K562 (cell line): ENCODE results near the gene TANK. TPM values are rescaled to one million over a fixed set of nuclear protein-coding genes. Genes with fewer than 3 reads are reported as not detected.

Source experiments
- MAFF ChIP-seq: IDR thresholded peaks from 2 replicates; pipeline ENCODE4 v1.6.1; 2012; ENCODE audit warnings: low read length, improper control_type of control experiment
- MYC ChIP-seq, 2 experiments: fragments of 250-450 bp in 1 of 2; sonication (Bioruptor Pico) in 1 of 2; IDR thresholded peaks; 2 replicates each; pipeline versions ENCODE4 v1.5.1 to v1.6.1; 2012 to 2021; ENCODE audit warnings: low read depth in 2 of 2, borderline replicate concordance in 1 of 2, improper control_type of control experiment in 1 of 2, low read length in 1 of 2, mild to moderate bottlenecking in 1 of 2, moderate library complexity in 1 of 2
- NCOA4 ChIP-seq: fragments of 450-650 bp; IDR thresholded peaks from 2 replicates; pipeline ENCODE4 v1.6.1; 2018; ENCODE audit warnings: mild to moderate bottlenecking; ENCODE audit not compliant: partially characterized antibody
- NR2F6 ChIP-seq: fragments of 450-650 bp; formaldehyde crosslinking; IDR thresholded peaks from 2 replicates; pipeline ENCODE4 v1.4.0; 2020; ENCODE audit warnings: mild to moderate bottlenecking
- ZNF24 ChIP-seq: fragments of 450-650 bp; IDR thresholded peaks from 2 replicates; pipeline ENCODE4 v1.6.1; 2016
- ZNF277 ChIP-seq: fragments of 250-450 bp; sonication (Bioruptor Pico); IDR thresholded peaks from 2 replicates; pipeline ENCODE4 v1.8.0; 2022; ENCODE audit warnings: inconsistent platforms, mild to moderate bottlenecking, moderate library complexity, borderline replicate concordance
- ZNF347 ChIP-seq: fragments of 450-650 bp; formaldehyde crosslinking; IDR thresholded peaks from 2 replicates; pipeline ENCODE4 v1.4.0; 2020; ENCODE audit warnings: low read depth, mild to moderate bottlenecking, moderate library complexity
- ZNF695 ChIP-seq: fragments of 450-650 bp; formaldehyde crosslinking; IDR thresholded peaks from 2 replicates; pipeline ENCODE4 v1.4.0; 2020; ENCODE audit warnings: mild to moderate bottlenecking, moderate library complexity
- ZNF717 ChIP-seq: fragments of 250-450 bp; sonication (Bioruptor Pico); IDR thresholded peaks from 2 replicates; pipeline ENCODE4 v1.5.0; 2021
- polyA plus RNA-seq, 8 experiments: library from polyadenylated mRNA; depleted of rRNA in 4 of 8; stranded (reverse) in 5 of 8; unstranded in 3 of 8; fragments of >200 nt; fragmentation: Nextera tagmentation in 2 of 8; fragmentation: Illumina TruSeq in 1 of 8; extraction: Ambion mirVana in 2 of 8; extraction: Trizol in 1 of 8; gene quantifications; 2 replicates each; pipeline versions ENCODE4 v1.2.1 to v1.2.3, GENCODE V29; 2011 to 2014; ENCODE audit warnings: inconsistent platforms in 1 of 8, missing spikeins in 1 of 8
- total RNA-seq, 7 experiments: library from RNA; depleted of rRNA in 6 of 7; stranded (reverse); fragments of >200 nt in 6 of 7; fragmentation: Illumina TruSeq in 2 of 7; extraction: Trizol in 2 of 7; gene quantifications; 2 replicates each; pipeline versions ENCODE4 v1.2.1 to v1.2.3, GENCODE V29; 2011 to 2021; ENCODE audit warnings: low replicate concordance in 1 of 7
- TF ChIP-seq, protein P1 (sequence below): fragments of 450-650 bp; IDR thresholded peaks from one replicate; pipeline ENCODE4 v1.6.1; 2018; ENCODE audit warnings: mild to moderate bottlenecking, moderate library complexity; ENCODE audit not compliant: partially characterized antibody
- TF ChIP-seq, protein P2 (sequence below): sonication (generic); formaldehyde crosslinking; IDR thresholded peaks from 2 replicates; pipeline ENCODE4 v1.4.0; 2020; ENCODE audit warnings: mild to moderate bottlenecking, missing genetic modification reagents
- TF ChIP-seq, protein P3 (sequence below): fragments of 450-650 bp; IDR thresholded peaks from 2 replicates; pipeline ENCODE4 v1.6.1; 2016

Gene TANK
- total and polyA plus RNA-seq, 9 of the 15 experiments (the other 6 are each of a cell fraction or from before 2014, with no cell fraction given), result 43.0 to 91.5 (median 54.4) TPM

DNA sequence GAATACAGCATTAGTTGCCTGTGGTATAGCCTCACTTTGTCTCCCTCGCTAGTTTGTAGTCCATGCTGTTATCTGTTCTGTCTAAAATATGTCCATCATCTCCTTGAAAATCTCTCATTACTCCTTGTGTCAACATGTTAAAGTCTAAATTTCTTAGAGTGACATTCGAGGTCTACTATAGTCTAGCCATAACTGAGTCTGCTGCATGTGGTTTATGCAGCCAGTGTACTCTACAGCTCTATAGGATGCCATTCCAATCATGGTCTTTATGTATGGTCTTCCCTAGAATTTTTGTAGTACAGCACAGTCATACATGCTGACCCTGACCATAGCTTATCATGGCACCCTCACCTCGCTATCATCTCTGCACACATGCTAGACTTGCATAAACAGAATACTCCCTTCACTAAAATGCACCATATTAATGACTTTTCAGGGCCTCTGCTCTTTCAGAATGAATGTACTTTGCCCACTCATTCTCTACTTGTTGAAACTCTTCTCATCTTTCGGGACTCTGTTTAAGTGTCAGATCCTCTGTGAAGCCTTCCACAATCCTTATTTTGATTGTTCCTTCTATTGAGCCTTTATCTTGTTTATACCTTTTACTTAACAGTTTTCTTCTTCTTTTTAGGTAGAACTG lies 12.8 kb downstream of the TANK start (continued):
- TF ChIP-seq ZNF277 (CRISPR knock-in tag) (no peak), MYC (IDR thresholded peaks at IDR 0.05; ENCODE audit: low read depth, low read length) (peak; percentile 37; the same call in 1 of the 2 replicates), MYC (CRISPR knock-in tag; IDR thresholded peaks at IDR 0.05; ENCODE audit: borderline replicate concordance, low read depth) (no peak), ZNF717 (CRISPR knock-in tag) (no peak), ZNF24 (peak; percentile 30; the same call in 1 of the 2 replicates), NR2F6 (CRISPR knock-in tag) (no peak), ZNF347 (CRISPR knock-in tag) (no peak), NCOA4 (no peak), ZNF695 (CRISPR knock-in tag) (no peak), MAFF (peak; percentile 72)
- TF ChIP-seq, protein P1, sequence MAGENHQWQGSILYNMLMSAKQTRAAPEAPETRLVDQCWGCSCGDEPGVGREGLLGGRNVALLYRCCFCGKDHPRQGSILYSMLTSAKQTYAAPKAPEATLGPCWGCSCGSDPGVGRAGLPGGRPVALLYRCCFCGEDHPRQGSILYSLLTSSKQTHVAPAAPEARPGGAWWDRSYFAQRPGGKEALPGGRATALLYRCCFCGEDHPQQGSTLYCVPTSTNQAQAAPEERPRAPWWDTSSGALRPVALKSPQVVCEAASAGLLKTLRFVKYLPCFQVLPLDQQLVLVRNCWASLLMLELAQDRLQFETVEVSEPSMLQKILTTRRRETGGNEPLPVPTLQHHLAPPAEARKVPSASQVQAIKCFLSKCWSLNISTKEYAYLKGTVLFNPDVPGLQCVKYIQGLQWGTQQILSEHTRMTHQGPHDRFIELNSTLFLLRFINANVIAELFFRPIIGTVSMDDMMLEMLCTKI, result no peak
- TF ChIP-seq, protein P2, sequence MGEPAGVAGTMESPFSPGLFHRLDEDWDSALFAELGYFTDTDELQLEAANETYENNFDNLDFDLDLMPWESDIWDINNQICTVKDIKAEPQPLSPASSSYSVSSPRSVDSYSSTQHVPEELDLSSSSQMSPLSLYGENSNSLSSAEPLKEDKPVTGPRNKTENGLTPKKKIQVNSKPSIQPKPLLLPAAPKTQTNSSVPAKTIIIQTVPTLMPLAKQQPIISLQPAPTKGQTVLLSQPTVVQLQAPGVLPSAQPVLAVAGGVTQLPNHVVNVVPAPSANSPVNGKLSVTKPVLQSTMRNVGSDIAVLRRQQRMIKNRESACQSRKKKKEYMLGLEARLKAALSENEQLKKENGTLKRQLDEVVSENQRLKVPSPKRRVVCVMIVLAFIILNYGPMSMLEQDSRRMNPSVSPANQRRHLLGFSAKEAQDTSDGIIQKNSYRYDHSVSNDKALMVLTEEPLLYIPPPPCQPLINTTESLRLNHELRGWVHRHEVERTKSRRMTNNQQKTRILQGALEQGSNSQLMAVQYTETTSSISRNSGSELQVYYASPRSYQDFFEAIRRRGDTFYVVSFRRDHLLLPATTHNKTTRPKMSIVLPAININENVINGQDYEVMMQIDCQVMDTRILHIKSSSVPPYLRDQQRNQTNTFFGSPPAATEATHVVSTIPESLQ (CRISPR knock-in tag), result 0 out of 2 replicates have a peak, but pooled peaks have one; percentile 21
- TF ChIP-seq, protein P3, sequence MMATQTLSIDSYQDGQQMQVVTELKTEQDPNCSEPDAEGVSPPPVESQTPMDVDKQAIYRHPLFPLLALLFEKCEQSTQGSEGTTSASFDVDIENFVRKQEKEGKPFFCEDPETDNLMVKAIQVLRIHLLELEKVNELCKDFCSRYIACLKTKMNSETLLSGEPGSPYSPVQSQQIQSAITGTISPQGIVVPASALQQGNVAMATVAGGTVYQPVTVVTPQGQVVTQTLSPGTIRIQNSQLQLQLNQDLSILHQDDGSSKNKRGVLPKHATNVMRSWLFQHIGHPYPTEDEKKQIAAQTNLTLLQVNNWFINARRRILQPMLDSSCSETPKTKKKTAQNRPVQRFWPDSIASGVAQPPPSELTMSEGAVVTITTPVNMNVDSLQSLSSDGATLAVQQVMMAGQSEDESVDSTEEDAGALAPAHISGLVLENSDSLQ, result peak; percentile 68
